B cell (primary cell): Measurements from ENCODE around the gene PRKCA.

Experiments used
- EZH2 ChIP-seq: IDR thresholded peaks from 2 replicates; pipeline ENCODE4 v1.6.1; 2012; ENCODE audit warnings: borderline replicate concordance, low read depth, mild to moderate bottlenecking, moderate library complexity, low read length; ENCODE audit not compliant: insufficient read depth, poor library complexity, severe bottlenecking
- TF ChIP-seq, protein P1 (sequence below): fragments of 200-600 bp; IDR thresholded peaks from one replicate; pipeline ENCODE4 v1.8.0; 2022; ENCODE audit warnings: antibody characterized with exemption, mild to moderate bottlenecking

DNA sequence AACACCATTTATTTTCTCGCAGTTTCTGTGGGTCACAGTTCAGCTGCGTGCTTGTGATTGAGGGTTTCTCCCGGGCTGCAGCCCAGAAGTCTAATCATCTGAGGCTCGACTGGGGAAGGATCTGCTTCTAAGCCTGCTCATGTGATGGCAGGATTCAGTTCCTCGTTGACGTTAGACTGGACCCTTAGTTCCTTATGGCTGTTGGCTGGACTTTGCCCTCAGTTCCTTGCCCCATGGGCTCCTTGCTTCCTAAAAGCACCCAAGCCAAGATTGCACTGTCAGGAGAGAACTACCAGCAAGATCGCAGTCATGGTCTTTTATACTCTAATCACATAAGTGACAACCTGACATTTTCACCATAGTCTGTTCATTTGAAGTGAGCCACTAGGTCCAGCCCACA lies 250.0 kb downstream of the PRKCA start:
- TF ChIP-seq, protein P1, sequence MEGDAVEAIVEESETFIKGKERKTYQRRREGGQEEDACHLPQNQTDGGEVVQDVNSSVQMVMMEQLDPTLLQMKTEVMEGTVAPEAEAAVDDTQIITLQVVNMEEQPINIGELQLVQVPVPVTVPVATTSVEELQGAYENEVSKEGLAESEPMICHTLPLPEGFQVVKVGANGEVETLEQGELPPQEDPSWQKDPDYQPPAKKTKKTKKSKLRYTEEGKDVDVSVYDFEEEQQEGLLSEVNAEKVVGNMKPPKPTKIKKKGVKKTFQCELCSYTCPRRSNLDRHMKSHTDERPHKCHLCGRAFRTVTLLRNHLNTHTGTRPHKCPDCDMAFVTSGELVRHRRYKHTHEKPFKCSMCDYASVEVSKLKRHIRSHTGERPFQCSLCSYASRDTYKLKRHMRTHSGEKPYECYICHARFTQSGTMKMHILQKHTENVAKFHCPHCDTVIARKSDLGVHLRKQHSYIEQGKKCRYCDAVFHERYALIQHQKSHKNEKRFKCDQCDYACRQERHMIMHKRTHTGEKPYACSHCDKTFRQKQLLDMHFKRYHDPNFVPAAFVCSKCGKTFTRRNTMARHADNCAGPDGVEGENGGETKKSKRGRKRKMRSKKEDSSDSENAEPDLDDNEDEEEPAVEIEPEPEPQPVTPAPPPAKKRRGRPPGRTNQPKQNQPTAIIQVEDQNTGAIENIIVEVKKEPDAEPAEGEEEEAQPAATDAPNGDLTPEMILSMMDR = no peak
- no peak for TF ChIP-seq EZH2
